Activated CD4-positive, CD25-positive, alpha-beta regulatory T cell treated with anti-CD3 and anti-CD28 coated beads, Interleukin-2, amount 50 U/mL, for 16 hours (primary cell): Measurements from ENCODE around the gene UNC13B.
"Not testable (repeated sequence)": the region's sequence is repeated elsewhere in the genome, so short reads cannot be mapped to it uniquely, and the experiment has no call there.

Source experiments
- DNase-seq: peaks from one replicate; pipeline ENCODE4 v3.0.0-alpha.2; 2020; ENCODE audit warnings: low read depth, low spot score

The UNC13B gene

DNA sequence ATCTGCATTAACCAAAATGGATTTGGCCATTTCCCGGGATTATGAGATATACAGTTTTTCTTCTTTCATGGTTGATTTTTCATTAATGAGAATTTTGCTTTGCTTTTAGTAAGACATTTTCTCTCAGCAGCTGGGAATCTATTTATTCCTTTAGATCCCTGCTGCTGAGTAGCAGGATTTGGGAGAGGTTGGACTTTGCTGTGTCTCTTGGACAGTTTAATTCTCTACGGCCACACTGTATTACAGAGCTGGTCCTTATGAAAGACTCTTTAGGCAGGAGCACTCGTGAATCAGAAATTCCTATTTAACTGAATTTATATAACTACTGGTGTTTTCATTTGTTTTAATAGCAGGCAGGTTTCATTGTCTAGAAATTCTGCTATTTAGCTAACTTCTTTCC lies 1.6 kb downstream of the UNC13B start:
- DNase-seq = no peak

GRCh38 chr9:35164711-35165110 lies 2.9 kb downstream of the UNC13B start:
- no peak for DNase-seq

GRCh38 chr9:35167429-35167828 lies 5.6 kb downstream of the UNC13B start:
- DNase-seq = not testable (repeated sequence)

DNA sequence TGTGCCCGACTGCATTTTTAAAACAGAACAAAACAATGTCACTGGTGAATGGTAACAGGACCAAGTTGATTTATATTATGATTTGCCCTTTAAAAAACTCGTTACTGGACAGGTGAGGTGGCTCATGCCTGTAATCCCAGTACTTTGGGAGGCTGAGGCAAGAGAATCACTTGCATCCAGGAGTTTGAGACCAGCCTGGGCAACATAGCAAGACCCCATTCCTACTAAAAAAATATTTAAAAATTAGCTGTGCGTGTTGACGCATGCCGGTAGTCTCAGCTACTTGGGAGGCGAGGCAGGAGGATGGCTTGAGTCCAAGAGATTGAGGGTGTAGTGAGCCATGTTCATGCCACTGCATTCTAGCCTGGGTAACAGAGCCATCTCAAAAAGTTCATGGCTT lies 7.2 kb downstream of the UNC13B start:
- no peak for DNase-seq

- DNase-seq = no peak
These were observed 11.1 kb downstream of the UNC13B start for GRCh38 chr9:35172878-35173277.

- DNase-seq = no peak
These were observed 15.7 kb downstream of the UNC13B start for GRCh38 chr9:35177520-35177919.

DNA sequence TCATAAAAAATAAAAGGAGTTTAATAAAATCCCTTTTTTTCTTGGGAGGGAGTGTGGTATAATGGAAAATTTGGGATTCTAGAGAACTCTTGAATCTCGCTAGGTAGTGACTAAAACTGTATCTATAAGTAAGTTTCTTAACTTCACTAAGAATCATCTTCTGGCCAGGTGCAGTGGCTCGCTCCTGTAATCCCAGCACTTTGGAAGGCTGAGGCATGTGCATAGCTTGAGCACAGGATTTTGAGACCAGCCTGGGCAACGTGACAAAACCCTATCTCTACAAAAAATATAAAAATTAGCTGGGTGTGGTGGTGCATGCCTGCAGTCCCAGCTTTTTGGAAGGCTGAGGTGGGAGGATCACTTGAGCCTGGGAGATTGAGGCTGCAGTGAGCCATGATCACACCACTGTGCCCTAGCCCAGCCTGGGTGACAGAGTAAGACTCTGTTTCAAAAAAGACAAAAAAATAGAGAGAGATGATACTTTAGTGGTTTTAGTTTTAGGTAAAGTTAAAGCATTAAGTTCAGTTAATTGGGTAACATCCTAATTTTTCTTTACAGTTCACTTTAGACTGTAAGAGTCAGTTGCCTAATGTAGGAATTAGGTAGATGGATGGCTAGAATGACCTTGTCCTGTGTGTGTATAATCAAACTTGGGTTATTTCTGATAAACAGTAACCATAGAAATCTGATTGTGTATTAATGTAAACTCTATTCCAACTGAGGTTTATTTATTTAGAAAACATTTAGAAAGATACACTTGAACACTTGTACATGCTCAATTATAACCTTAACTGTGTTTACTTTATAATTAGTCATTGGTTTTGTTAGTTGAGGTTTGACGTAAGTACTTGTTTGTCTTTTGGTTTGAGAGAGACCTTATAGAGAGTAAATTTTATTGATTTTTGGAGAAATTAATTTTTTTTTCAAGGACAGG lies 17.8 kb downstream of the UNC13B start:
- no peak for DNase-seq

GRCh38 chr9:35180801-35181200 lies 19.0 kb downstream of the UNC13B start:
- no peak for DNase-seq

- not testable (repeated sequence) for DNase-seq
These were observed 20.6 kb downstream of the UNC13B start for GRCh38 chr9:35182401-35182800.

- not testable (repeated sequence) for DNase-seq
These were observed 21.4 kb downstream of the UNC13B start for GRCh38 chr9:35182996-35183754.

GRCh38 chr9:35183755-35184480 lies 22.1 kb downstream of the UNC13B start:
- not testable (repeated sequence) for DNase-seq

GRCh38 chr9:35186524-35186923 lies 24.7 kb downstream of the UNC13B start:
- no peak for DNase-seq

- DNase-seq = no peak
These were observed 28.4 kb downstream of the UNC13B start for GRCh38 chr9:35190203-35190602.

- no peak for DNase-seq
These were observed 29.3 kb downstream of the UNC13B start for GRCh38 chr9:35191105-35191504.

DNA sequence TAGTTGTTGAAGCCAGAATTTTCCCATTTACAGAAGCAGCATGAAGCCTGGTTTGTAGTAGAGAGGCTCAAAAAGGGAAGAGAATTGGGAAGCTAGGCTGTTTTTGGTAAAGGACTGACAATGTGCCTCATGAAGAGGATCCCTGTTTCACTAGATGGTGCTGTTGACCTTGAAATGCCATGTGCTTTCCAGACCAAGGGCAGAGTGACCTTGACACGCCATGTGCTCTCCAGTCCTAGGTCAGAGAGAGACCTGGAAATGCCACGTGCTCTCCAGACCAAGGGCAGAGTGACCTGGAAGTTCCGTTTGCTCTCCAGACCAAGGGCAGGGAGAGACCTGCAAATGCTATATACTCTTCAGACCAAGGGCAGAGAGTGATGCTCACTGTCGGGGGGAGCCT lies 32.0 kb downstream of the UNC13B start:
- DNase-seq = no peak

DNA sequence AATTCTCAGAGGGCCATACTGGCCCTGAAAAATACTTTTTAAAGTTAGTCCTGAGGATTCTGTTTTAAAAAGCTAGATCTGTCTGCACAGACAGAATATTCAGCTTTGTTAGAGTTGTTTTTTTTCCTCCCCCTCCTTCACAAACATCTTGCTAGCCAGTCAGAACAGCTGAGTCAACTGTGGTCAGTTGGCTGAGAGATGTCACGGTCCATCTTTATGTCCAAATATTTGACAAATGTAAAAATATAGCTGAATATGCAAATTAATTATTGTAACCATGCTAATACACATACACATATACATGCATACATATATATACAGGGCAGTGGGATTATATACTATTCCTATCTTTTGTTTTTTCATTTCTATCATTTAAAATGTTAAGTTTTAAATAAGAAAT lies 33.9 kb downstream of the UNC13B start:
- no peak for DNase-seq

DNA sequence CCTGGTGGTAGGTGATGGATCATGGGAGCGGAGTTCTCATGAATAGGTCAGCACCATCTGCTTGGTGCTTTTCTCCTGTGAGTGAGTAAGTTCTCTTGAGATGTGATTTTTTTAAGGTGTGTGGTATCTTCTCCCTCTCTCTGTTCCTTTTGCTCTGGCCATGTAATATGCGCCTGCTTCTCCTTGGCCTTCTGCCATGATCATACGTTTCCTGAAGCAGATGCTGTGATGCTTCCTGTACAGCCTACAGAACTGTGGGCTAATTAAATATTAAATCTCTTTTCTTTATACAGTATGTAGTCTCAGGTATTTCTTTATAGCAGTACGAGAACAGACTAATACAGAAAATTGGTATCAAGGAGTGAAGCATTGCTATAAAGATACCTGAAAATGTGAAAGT lies 36.4 kb downstream of the UNC13B start:
- DNase-seq = no peak

GRCh38 chr9:35203528-35203927 lies 41.7 kb downstream of the UNC13B start:
- DNase-seq = no peak

- DNase-seq = no peak
These were observed 43.5 kb downstream of the UNC13B start for GRCh38 chr9:35205340-35205739.

GRCh38 chr9:35211854-35212253 lies 50.0 kb downstream of the UNC13B start:
- DNase-seq = no peak

DNA sequence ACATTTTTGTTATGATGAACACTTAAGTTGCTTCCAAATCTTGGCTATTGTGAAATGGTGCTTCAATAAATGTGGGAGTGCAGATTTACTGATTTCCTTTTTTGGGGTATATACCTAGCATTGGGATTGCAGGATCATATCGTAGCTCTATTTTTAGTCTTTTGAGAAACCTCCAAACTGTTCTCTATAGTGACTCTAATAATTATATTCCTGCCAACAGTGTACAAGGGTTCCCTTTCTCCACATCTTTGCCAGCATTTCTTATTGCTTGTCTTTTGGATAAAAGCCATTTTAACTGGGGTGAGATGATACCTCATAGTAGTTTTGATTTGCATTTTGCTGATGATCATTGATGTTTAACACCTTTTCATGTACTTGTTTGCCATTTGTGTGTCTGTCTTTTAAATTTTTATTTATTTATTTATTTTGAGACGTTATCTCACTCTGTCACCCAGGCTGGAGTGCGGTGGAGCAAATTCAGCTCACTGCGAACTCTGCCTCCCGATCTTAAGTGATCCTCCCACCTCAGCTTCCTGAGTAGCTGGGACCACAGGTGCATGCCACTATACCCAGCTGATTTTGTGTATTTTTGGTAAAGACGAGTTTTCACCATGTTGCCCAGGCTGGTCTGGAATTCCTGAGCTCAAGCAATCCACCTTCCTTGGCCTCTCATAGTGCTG lies 59.0 kb downstream of the UNC13B start:
- no peak for DNase-seq

- no peak for DNase-seq
These were observed 63.9 kb downstream of the UNC13B start for GRCh38 chr9:35225677-35226076.
